WTC11 (cell line): Measurements from ENCODE around the gene MCMBP. TPM values are rescaled to one million over a fixed set of nuclear protein-coding genes. Genes with fewer than 3 reads are reported as not detected.

ENCODE experiments used
- ATF1 ChIP-seq: sonication (generic); formaldehyde crosslinking; IDR thresholded peaks from 2 replicates; pipeline ENCODE4 v1.8.1; 2023; ENCODE audit warnings: mild to moderate bottlenecking, moderate library complexity, missing genetic modification reagents
- ATF3 ChIP-seq: sonication (generic); formaldehyde crosslinking; conservative IDR thresholded peaks from 2 replicates; pipeline ENCODE4 v1.8.1; 2022; ENCODE audit warnings: mild to moderate bottlenecking, missing genetic modification reagents
- CREB1 ChIP-seq: sonication (generic); formaldehyde crosslinking; IDR thresholded peaks from 2 replicates; pipeline ENCODE4 v1.8.0; 2023; ENCODE audit warnings: mild to moderate bottlenecking, missing genetic modification reagents
- CREM ChIP-seq: sonication (generic); formaldehyde crosslinking; IDR thresholded peaks from 2 replicates; pipeline ENCODE4 v1.8.1; 2022; ENCODE audit warnings: mild to moderate bottlenecking, missing genetic modification reagents, moderate library complexity
- E2F1 ChIP-seq: sonication (generic); formaldehyde crosslinking; IDR thresholded peaks from 2 replicates; pipeline ENCODE4 v1.8.0; 2022; ENCODE audit warnings: mild to moderate bottlenecking, missing genetic modification reagents
- ELF4 ChIP-seq: sonication (generic); formaldehyde crosslinking; IDR thresholded peaks from 2 replicates; pipeline ENCODE4 v1.8.1; 2022; ENCODE audit warnings: low read depth, mild to moderate bottlenecking, moderate library complexity, missing genetic modification reagents
- EMX1 ChIP-seq: fragments of 250-450 bp; sonication (Bioruptor Pico); IDR thresholded peaks from 2 replicates; pipeline ENCODE4 v1.8.0; 2021; ENCODE audit warnings: mild to moderate bottlenecking
- FOXP4 ChIP-seq: sonication (generic); formaldehyde crosslinking; IDR thresholded peaks from 2 replicates; pipeline ENCODE4 v1.8.0; 2022; ENCODE audit warnings: mild to moderate bottlenecking, missing genetic modification reagents
- GTF2I ChIP-seq: fragments of 250-450 bp; sonication (Bioruptor Pico); conservative IDR thresholded peaks from 2 replicates; pipeline ENCODE4 v1.4.0; 2021; ENCODE audit warnings: mild to moderate bottlenecking
- HMGXB4 ChIP-seq: sonication (generic); formaldehyde crosslinking; IDR thresholded peaks from 2 replicates; pipeline ENCODE4 v1.8.1; 2023; ENCODE audit warnings: mild to moderate bottlenecking, moderate library complexity, missing genetic modification reagents
- MAX ChIP-seq: sonication (generic); formaldehyde crosslinking; IDR thresholded peaks from 2 replicates; pipeline ENCODE4 v1.8.0; 2022; ENCODE audit warnings: mild to moderate bottlenecking, missing genetic modification reagents
- MYBL2 ChIP-seq: sonication (generic); formaldehyde crosslinking; IDR thresholded peaks from 2 replicates; pipeline ENCODE4 v1.8.1; 2023; ENCODE audit warnings: mild to moderate bottlenecking, moderate library complexity, missing genetic modification reagents
- NFE2L1 ChIP-seq: sonication (generic); formaldehyde crosslinking; IDR thresholded peaks from 2 replicates; pipeline ENCODE4 v1.8.1; 2023; ENCODE audit warnings: missing genetic modification reagents
- NR3C1 ChIP-seq: sonication (generic); formaldehyde crosslinking; conservative IDR thresholded peaks from 2 replicates; pipeline ENCODE4 v1.8.1; 2023; ENCODE audit warnings: low read depth, mild to moderate bottlenecking, missing genetic modification reagents
- PREB ChIP-seq: sonication (generic); formaldehyde crosslinking; IDR thresholded peaks from 2 replicates; pipeline ENCODE4 v1.8.1; 2022; ENCODE audit warnings: mild to moderate bottlenecking, missing genetic modification reagents, moderate library complexity, borderline replicate concordance
- RORB ChIP-seq: fragments of 250-450 bp; sonication (Bioruptor Pico); IDR thresholded peaks from 2 replicates; pipeline ENCODE4 v1.9.0; 2021; ENCODE audit warnings: mild to moderate bottlenecking
- SMAD4 ChIP-seq: sonication (generic); formaldehyde crosslinking; IDR thresholded peaks from 2 replicates; pipeline ENCODE4 v1.8.0; 2022; ENCODE audit warnings: mild to moderate bottlenecking, missing genetic modification reagents
- TCF7 ChIP-seq: sonication (generic); formaldehyde crosslinking; IDR thresholded peaks from 2 replicates; pipeline ENCODE4 v1.8.0; 2022; ENCODE audit warnings: mild to moderate bottlenecking, low read depth, missing genetic modification reagents, moderate library complexity
- TEAD1 ChIP-seq: sonication (generic); formaldehyde crosslinking; IDR thresholded peaks from 2 replicates; pipeline ENCODE4 v1.8.0; 2022; ENCODE audit warnings: mild to moderate bottlenecking, missing genetic modification reagents
- TEAD4 ChIP-seq: sonication (generic); formaldehyde crosslinking; IDR thresholded peaks from 2 replicates; pipeline ENCODE4 v1.8.0; 2022; ENCODE audit warnings: mild to moderate bottlenecking, missing genetic modification reagents
- TP53 ChIP-seq: sonication (generic); formaldehyde crosslinking; IDR thresholded peaks from 2 replicates; pipeline ENCODE4 v1.8.1; 2023; ENCODE audit warnings: mild to moderate bottlenecking, missing genetic modification reagents
- USF1 ChIP-seq: sonication (generic); formaldehyde crosslinking; IDR thresholded peaks from 2 replicates; pipeline ENCODE4 v1.8.0; 2022; ENCODE audit warnings: mild to moderate bottlenecking, missing genetic modification reagents
- ZBTB21 ChIP-seq: sonication (generic); formaldehyde crosslinking; IDR thresholded peaks from 2 replicates; pipeline ENCODE4 v1.8.1; 2023; ENCODE audit warnings: mild to moderate bottlenecking, missing genetic modification reagents, borderline replicate concordance
- ZNF281 ChIP-seq: sonication (generic); formaldehyde crosslinking; IDR thresholded peaks from 2 replicates; pipeline ENCODE4 v1.8.0; 2023; ENCODE audit warnings: mild to moderate bottlenecking, missing genetic modification reagents
- ZNF416 ChIP-seq: fragments of 250-450 bp; sonication (Bioruptor Pico); IDR thresholded peaks from 2 replicates; pipeline ENCODE4 v1.9.0; 2021; ENCODE audit warnings: mild to moderate bottlenecking, inconsistent platforms
- ZNF512 ChIP-seq: sonication (generic); formaldehyde crosslinking; IDR thresholded peaks from 2 replicates; pipeline ENCODE4 v1.8.1; 2022; ENCODE audit warnings: missing genetic modification reagents, borderline replicate concordance
- ZNF671 ChIP-seq: fragments of 250-450 bp; sonication (Bioruptor Pico); IDR thresholded peaks from 2 replicates; pipeline ENCODE4 v1.8.0; 2021; ENCODE audit warnings: mild to moderate bottlenecking
- total RNA-seq: library from RNA; stranded (reverse); gene quantifications from 3 replicates; pipeline ENCODE4 v1.2.3, GENCODE V29; 2021

MCMBP gene
- total RNA-seq, 1 experiment from 2014 or later = 64.7 TPM

- TF ChIP-seq FOXP4 (CRISPR knock-in tag) (no peak), CREB1 (CRISPR knock-in tag) (no peak; the same call in 1 of the 2 replicates), USF1 (peak; percentile 56; the same call in 1 of the 2 replicates), TCF7 (CRISPR knock-in tag) (no peak), E2F1 (CRISPR knock-in tag) (peak; percentile 53; the same call in 1 of the 2 replicates), ATF1 (peak; percentile 94), GTF2I (CRISPR knock-in tag) (no peak), ZBTB21 (peak; percentile 69), ELF4 (no peak), TP53 (CRISPR knock-in tag) (peak; percentile 94), NR3C1 (CRISPR knock-in tag) (no peak; the same call in 1 of the 2 replicates), ZNF416 (CRISPR knock-in tag) (no peak), TEAD1 (CRISPR knock-in tag) (peak; percentile 52; the same call in 1 of the 2 replicates), NFE2L1 (CRISPR knock-in tag) (peak; percentile 92; the same call in 1 of the 2 replicates), MYBL2 (CRISPR knock-in tag) (peak; percentile 92), SMAD4 (no peak), PREB (CRISPR knock-in tag) (no peak), ATF3 (CRISPR knock-in tag) (no peak), CREM (peak; percentile 88), ZNF512 (CRISPR knock-in tag) (no peak), ZNF671 (CRISPR knock-in tag) (no peak), RORB (CRISPR knock-in tag) (no peak), TEAD4 (CRISPR knock-in tag) (peak; percentile 82), HMGXB4 (CRISPR knock-in tag) (peak; percentile 88; the same call in 1 of the 2 replicates), MAX (CRISPR knock-in tag) (peak; percentile 90), ZNF281 (CRISPR knock-in tag) (peak; percentile 80), EMX1 (CRISPR knock-in tag) (no peak)
These were observed 54.4 kb downstream of the MCMBP start (continued) for GRCh38 chr10:119817991-119818888.
